HG02970 (cell line): Measurements from ENCODE around the gene CCDC154.

Experiments used
- ATAC-seq: cut with Tn5 transposase; IDR thresholded peaks from one replicate; pipeline ENCODE4 v1.9.1; 2021; ENCODE audit warnings: mild to moderate bottlenecking, moderate library complexity, moderate number of reproducible peaks; ENCODE audit not compliant: unreplicated experiment, low FRiP score

Gene CCDC154

GRCh38 chr16:1457489-1458245, 13.3 kb upstream of the CCDC154 start:
- ATAC-seq: no peak

DNA sequence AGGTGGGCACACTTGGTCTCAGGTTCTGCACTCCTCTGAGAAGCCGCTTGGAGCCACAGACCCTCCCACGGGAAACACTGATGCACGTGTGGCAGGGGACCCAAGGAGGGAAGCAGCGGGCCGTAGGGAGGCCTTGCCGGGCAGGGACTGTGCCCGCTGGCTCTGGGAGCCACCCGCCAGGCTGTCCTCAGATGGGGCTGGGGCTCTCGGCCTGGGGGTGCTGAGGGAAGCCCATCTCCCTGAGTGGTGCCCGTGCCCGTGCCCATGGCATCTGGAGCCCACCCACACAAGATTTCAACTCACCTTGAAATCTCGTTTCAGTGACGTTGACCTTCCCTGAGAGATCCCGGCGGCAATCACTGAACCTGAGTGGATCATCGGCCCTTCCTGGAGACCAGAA, 12.6 kb upstream of the CCDC154 start:
- no peak for ATAC-seq

DNA sequence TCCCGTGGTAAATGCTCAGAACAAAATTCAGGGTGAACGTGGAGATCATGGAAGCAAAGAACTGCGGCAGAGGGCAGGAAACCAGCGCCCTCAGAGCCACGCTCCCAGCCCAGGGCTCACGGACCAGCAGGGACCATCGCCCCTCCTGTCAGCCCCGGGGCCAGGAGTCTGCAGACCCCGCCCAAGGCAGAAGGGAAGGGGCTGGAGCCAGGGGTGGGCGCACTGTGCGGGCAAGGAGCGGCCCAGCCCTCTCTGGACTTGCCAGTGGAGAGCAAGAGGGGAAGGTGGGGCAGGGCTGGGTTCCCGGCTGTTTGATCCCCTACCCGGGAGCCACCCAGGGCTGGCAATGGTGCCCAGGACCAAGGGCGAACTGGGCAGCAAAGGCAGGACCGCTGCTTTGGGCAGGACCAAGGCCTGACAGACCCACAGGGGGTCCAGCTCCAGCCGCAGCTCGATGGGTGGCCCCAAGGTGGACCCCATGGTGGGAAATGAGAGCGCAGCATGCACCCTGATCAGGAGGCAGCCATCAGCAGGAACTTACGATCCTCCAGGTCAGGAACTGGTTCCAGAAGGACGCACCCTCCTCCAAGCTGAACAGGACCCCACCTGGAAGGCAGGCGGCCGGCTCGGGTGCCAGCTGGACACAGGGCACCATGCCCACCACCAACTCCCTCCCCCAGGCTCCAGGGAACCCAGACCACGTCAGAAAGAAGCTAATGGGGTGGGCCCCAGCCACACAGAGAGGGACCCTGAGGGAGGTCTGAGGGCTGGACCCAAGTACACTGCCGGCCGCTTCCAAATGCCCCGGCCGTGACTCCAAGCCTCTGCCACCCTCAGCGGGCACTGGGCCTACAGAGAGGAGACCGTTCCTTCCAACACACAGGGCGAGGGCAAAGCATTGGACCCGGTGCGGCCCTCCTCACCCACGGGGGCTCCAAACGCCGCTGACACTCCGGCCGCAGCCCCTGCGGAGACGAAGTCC, 11.1 kb upstream of the CCDC154 start:
- ATAC-seq: no peak

DNA sequence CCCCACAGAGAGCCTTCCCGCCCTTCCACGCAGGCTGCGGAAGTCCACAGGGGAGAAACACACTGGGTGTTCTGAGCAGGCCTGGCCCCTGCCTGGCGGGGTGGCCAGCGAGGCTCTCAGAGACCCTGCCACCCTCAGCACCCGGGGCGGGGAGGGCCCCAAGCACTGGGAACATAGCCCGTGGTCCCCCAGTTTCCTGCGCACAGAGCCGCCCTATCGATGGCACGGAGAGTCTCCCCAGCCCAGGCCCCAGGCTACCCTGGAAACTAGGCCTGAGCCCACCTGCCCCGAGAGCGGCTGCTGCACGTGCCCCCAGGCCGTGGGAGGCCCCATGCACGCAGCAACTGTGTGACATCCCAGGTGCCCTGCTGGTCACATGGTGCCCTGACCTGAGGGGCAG, 10.2 kb upstream of the CCDC154 start:
- ATAC-seq: no peak

DNA sequence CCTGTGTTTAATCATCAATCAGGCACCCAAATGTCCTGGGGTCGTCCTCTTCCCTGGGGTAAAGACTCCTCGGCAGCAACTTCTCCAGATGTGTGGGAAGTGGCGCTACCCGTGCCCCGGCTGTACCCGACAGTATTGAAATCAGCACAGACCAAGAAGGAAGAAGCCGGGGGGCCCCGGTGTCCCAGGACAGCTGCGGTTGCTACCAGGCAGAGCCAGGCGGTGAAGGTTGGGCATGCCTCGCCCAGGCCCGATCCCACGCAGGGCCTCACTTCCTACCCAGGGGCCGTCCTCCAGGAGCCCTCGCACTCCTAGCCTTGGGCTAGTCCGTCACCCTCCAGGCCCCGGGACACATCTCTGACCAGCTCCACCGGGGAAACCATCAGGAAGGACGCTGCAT, 9.0 kb upstream of the CCDC154 start:
- ATAC-seq: no peak

DNA sequence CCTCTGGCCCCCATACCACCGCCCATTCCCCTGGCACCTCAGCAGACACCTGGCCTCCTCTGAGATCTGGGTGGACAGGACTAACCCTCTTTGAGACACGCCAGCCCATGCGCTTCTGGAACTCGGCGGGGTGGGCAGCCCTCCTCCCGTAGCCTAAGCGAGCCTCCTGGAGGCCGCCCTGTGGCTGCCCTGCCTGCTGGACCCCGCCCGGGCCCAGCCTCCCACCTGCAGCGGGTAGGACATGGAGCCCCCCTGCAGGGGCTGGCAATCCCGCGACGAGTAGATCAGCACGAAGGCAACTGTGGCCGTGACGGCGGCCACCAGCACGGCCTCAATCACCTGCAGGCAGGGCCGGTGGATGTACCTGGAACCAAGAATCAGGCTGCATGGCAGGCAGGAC, 8.2 kb upstream of the CCDC154 start:
- no peak for ATAC-seq

- ATAC-seq: no peak
These were observed 7.5 kb upstream of the CCDC154 start for GRCh38 chr16:1451702-1452392.

DNA sequence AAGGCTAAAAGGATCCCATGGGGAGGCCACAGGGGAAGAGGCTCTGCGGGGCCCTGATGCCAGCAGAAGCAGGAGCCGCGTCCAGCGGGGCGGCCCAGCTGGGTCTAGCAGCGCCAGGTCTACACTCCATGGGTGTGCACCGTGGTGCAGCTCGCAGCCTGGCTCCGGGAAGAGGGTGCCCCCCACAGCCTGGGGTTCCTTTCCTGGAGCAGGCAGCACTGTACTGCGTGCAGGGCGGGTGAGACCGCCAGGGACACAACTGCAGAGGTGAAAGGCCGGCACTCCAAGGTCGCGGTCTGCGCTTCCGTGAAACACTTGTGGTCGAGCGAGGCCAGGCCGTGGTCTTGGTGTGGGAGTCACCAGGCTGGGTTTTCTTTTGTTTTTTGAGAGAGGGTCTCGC, 6.5 kb upstream of the CCDC154 start:
- ATAC-seq: no peak

- no peak for ATAC-seq
These were observed 5.9 kb upstream of the CCDC154 start for GRCh38 chr16:1450218-1450617.

- ATAC-seq: no peak
These were observed 4.9 kb upstream of the CCDC154 start for GRCh38 chr16:1449201-1449788.

DNA sequence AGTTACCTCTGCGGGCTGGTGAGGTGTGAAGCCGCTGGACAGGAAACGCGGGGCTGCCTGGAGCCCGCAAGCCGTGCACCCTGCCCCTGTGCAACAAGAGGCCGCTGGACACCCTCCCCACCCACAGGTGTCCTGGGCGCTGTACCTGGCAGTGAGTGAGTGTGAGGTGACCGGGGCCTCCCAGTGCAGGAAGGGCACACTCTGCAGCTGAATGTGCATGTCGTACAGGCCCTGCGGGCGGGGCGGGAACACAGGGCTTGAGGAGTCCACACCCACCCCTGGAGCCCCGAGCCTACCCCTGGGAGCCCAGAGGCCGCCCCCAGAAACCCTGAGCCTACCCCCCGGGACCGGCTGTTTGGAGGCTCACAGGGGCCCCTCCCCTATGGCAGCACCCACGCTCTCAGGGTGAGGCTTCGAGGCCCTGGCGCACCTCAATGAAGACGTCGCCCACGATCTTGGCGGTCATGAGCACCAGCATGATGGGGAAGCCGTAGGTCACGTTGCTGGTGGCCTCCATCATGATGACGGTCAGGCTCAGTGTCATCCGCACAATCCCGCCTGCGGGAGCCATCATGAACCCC, 4.3 kb upstream of the CCDC154 start:
- no peak for ATAC-seq

GRCh38 chr16:1447965-1448364, 3.6 kb upstream of the CCDC154 start:
- ATAC-seq: no peak

GRCh38 chr16:1446296-1447080, 2.1 kb upstream of the CCDC154 start:
- ATAC-seq: no peak

- ATAC-seq: no peak
These were observed 1.3 kb upstream of the CCDC154 start for GRCh38 chr16:1445518-1446203.

DNA sequence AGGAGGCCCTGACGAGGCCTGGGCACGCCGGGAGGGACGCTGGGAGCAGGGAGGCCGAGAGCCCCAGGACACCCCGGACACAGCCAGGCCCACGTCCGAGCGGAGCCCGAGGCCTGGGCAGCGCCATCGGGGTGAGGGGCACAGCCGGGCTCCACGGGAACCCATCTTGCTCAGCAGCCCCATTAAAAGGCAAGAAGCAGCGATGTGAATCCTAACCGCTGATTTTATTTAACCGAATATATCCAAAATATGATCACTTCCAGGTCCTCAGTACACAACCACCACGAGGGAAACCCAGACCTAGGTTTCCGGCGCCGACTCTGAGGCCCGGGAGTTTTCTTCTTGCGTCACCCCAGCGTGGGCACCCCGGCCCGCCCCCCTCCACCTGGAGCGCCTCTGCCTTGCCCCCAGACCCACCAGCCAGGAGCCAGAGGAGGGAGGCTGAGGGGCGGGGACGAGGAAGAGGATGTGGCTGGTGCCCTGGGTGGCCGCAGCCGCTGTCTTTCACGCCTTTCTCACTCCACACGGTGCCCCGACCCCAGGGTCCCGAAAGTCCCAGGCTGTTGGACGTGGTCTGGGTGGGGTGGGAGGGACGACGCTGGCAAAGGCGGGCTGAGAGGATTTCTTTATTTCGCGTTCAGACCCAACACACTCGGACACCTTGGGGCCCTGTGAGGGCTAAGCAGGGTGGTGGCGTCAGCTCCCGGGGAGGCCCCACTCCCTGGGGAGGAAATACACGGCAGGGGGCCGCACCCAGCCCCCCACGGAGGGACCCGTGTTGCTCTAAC, 568 bp upstream of the CCDC154 start:
- no peak for ATAC-seq

GRCh38 chr16:1443403-1443973, 868 bp downstream of the CCDC154 start:
- ATAC-seq: no peak

GRCh38 chr16:1442697-1443096, 1.7 kb downstream of the CCDC154 start:
- no peak for ATAC-seq

- no peak for ATAC-seq
These were observed 2.9 kb downstream of the CCDC154 start for GRCh38 chr16:1441391-1441829.
